IPS-20b (cell line): ENCODE measurements around the gene REELD1.

Experiments used
- H3K27ac ChIP-seq: one replicate; pipeline ENCODE4 v1.5.1; 2013; ENCODE audit warnings: low read length
- H3K27me3 ChIP-seq: 2 replicates; pipeline ENCODE4 v1.6.1; 2013; ENCODE audit warnings: mild to moderate bottlenecking, low read length, inconsistent platforms; ENCODE audit not compliant: insufficient read depth
- H3K36me3 ChIP-seq: 2 replicates; pipeline ENCODE4 v1.6.1; 2013; ENCODE audit warnings: low read depth, mild to moderate bottlenecking, inconsistent platforms, low read length, moderate library complexity; ENCODE audit not compliant: insufficient read depth
- H3K4me1 ChIP-seq: 2 replicates; pipeline ENCODE4 v1.6.1; 2013; ENCODE audit warnings: mild to moderate bottlenecking, control low read depth, inconsistent platforms, low read length, moderate library complexity; ENCODE audit not compliant: insufficient read depth
- H3K4me3 ChIP-seq: 2 replicates; pipeline ENCODE4 v1.5.1; 2013; ENCODE audit warnings: mild to moderate bottlenecking, low read length, inconsistent platforms
- H3K9ac ChIP-seq: 2 replicates; pipeline ENCODE4 v1.6.1; 2013; ENCODE audit warnings: low read depth, mild to moderate bottlenecking, inconsistent platforms, low read length, moderate library complexity
- H3K9me3 ChIP-seq: 2 replicates; pipeline ENCODE4 v1.6.1; 2013; ENCODE audit warnings: mild to moderate bottlenecking, low read depth, low read length, inconsistent platforms; ENCODE audit not compliant: insufficient read depth

REELD1 gene

GRCh38 chr4:146232131-146232722 is 17.9 kb downstream of the REELD1 start:
- no peak overlapping the region for H3K9ac ChIP-seq
- no peaks in the 10 kb centered on the region for H3K27me3 ChIP-seq
- H3K4me1 ChIP-seq, result no peaks in the 10 kb centered on the region
- no peak overlapping the region for H3K27ac ChIP-seq
- no peaks in the 10 kb centered on the region for H3K36me3 ChIP-seq
- no peaks in the 10 kb centered on the region; the same call in 1 of the 2 replicates for H3K9me3 ChIP-seq
- no peak overlapping the region for H3K4me3 ChIP-seq

GRCh38 chr4:146235654-146236177 is 21.4 kb downstream of the REELD1 start:
- H3K9ac ChIP-seq, result no peak overlapping the region
- no peak overlapping the region for H3K27ac ChIP-seq
- no peaks in the 10 kb centered on the region; the same call in 1 of the 2 replicates for H3K9me3 ChIP-seq
- no peak overlapping the region for H3K4me3 ChIP-seq
- no peaks in the 10 kb centered on the region for H3K4me1 ChIP-seq
- no peaks in the 10 kb centered on the region for H3K36me3 ChIP-seq
- H3K27me3 ChIP-seq, result no peaks in the 10 kb centered on the region

GRCh38 chr4:146236216-146236615 is 21.9 kb downstream of the REELD1 start:
- no peaks in the 10 kb centered on the region for H3K27me3 ChIP-seq
- H3K4me1 ChIP-seq, result no peaks in the 10 kb centered on the region
- no peak overlapping the region for H3K4me3 ChIP-seq
- no peaks in the 10 kb centered on the region for H3K36me3 ChIP-seq
- no peak overlapping the region for H3K27ac ChIP-seq
- H3K9ac ChIP-seq, result no peak overlapping the region
- H3K9me3 ChIP-seq, result no peaks in the 10 kb centered on the region; the same call in 1 of the 2 replicates

GRCh38 chr4:146237092-146237491 is 22.8 kb downstream of the REELD1 start:
- Histone ChIP-seq H3K36me3 (no peaks in the 10 kb centered on the region), H3K4me1 (0 out of 2 replicates have a peak, but pooled peaks cover 3% of the 10 kb centered on the region), H3K9me3 (no peaks in the 10 kb centered on the region; the same call in 1 of the 2 replicates), H3K27ac (no peak overlapping the region), H3K4me3 (no peak overlapping the region), H3K27me3 (no peaks in the 10 kb centered on the region), H3K9ac (no peak overlapping the region)

- H3K27me3 ChIP-seq, result no peaks in the 10 kb centered on the region
- H3K36me3 ChIP-seq, result no peaks in the 10 kb centered on the region
- no peak overlapping the region for H3K27ac ChIP-seq
- no peak overlapping the region for H3K4me3 ChIP-seq
- H3K4me1 ChIP-seq, result 0 out of 2 replicates have a peak, but pooled peaks cover 3% of the 10 kb centered on the region
- H3K9me3 ChIP-seq, result no peaks in the 10 kb centered on the region
- no peak overlapping the region for H3K9ac ChIP-seq
Measured at GRCh38 chr4:146238107-146238506, 23.8 kb downstream of the REELD1 start.

- H3K27ac ChIP-seq, result no peak overlapping the region
Measured at GRCh38 chr4:146243141-146243882, 29.0 kb downstream of the REELD1 start.

GRCh38 chr4:146243883-146244277 is 29.5 kb downstream of the REELD1 start:
- no peaks in the 10 kb centered on the region for H3K27me3 ChIP-seq
- no peak overlapping the region for H3K4me3 ChIP-seq
- no peak overlapping the region for H3K9ac ChIP-seq
- no peaks in the 10 kb centered on the region for H3K36me3 ChIP-seq
- H3K27ac ChIP-seq, result no peak overlapping the region
- H3K9me3 ChIP-seq, result no peaks in the 10 kb centered on the region
- 0 out of 2 replicates have a peak, but pooled peaks cover 3% of the 10 kb centered on the region for H3K4me1 ChIP-seq

More at GRCh38 chr4:146243141-146243882, 29.0 kb downstream of the REELD1 start:
- no peak overlapping the region for H3K9ac ChIP-seq
- no peaks in the 10 kb centered on the region for H3K36me3 ChIP-seq
- no peak overlapping the region for H3K4me3 ChIP-seq
- 0 out of 2 replicates have a peak, but pooled peaks cover 3% of the 10 kb centered on the region for H3K4me1 ChIP-seq
- H3K9me3 ChIP-seq, result no peaks in the 10 kb centered on the region
- no peaks in the 10 kb centered on the region for H3K27me3 ChIP-seq

GRCh38 chr4:146244496-146244895 is 30.2 kb downstream of the REELD1 start:
- H3K9ac ChIP-seq, result no peak overlapping the region
- H3K36me3 ChIP-seq, result no peaks in the 10 kb centered on the region

GRCh38 chr4:146245246-146245645 is 30.9 kb downstream of the REELD1 start:
- no peak overlapping the region for H3K9ac ChIP-seq
- H3K36me3 ChIP-seq, result no peaks in the 10 kb centered on the region
- H3K4me3 ChIP-seq, result no peak overlapping the region
- no peaks in the 10 kb centered on the region for H3K27me3 ChIP-seq
- no peaks in the 10 kb centered on the region for H3K9me3 ChIP-seq
- 0 out of 2 replicates have a peak, but pooled peaks cover 3% of the 10 kb centered on the region for H3K4me1 ChIP-seq
- no peak overlapping the region for H3K27ac ChIP-seq

More at GRCh38 chr4:146244496-146244895, 30.2 kb downstream of the REELD1 start:
- Histone ChIP-seq H3K27ac (no peak overlapping the region), H3K9me3 (no peaks in the 10 kb centered on the region), H3K4me1 (0 out of 2 replicates have a peak, but pooled peaks cover 3% of the 10 kb centered on the region), H3K4me3 (no peak overlapping the region), H3K27me3 (no peaks in the 10 kb centered on the region)

GRCh38 chr4:146245850-146246249 is 31.5 kb downstream of the REELD1 start:
- H3K9ac ChIP-seq, result no peak overlapping the region
- H3K27me3 ChIP-seq, result no peaks in the 10 kb centered on the region
- no peaks in the 10 kb centered on the region for H3K36me3 ChIP-seq
- no peak overlapping the region for H3K4me3 ChIP-seq
- no peak overlapping the region for H3K27ac ChIP-seq
- H3K9me3 ChIP-seq, result no peaks in the 10 kb centered on the region
- 0 out of 2 replicates have a peak, but pooled peaks cover 3% of the 10 kb centered on the region for H3K4me1 ChIP-seq

- H3K9ac ChIP-seq, result no peak overlapping the region
- H3K36me3 ChIP-seq, result no peaks in the 10 kb centered on the region
- no peaks in the 10 kb centered on the region for H3K27me3 ChIP-seq
- no peak overlapping the region for H3K4me3 ChIP-seq
- 0 out of 2 replicates have a peak, but pooled peaks cover 3% of the 10 kb centered on the region for H3K4me1 ChIP-seq
- no peak overlapping the region for H3K27ac ChIP-seq
- no peaks in the 10 kb centered on the region for H3K9me3 ChIP-seq
Measured at GRCh38 chr4:146246381-146246780, 32.0 kb downstream of the REELD1 start.
